ENCODE data around the gene GPT2.

GRCh38 chr16:46898006-46898405, 13.8 kb downstream of the GPT2 start:
- TF ChIP-seq ZFP3 (CRISPR knock-in tag; IDR thresholded peaks at IDR 0.05) (no peak), PATZ1 (CRISPR knock-in tag; IDR thresholded peaks at IDR 0.05; ENCODE audit: borderline replicate concordance) (no peak), ZFP30 (CRISPR knock-in tag; IDR thresholded peaks at IDR 0.05) (no peak), POU6F1 (CRISPR knock-in tag; IDR thresholded peaks at IDR 0.05; ENCODE audit: borderline replicate concordance, low read depth) (no peak), CSDC2 (CRISPR knock-in tag; IDR thresholded peaks at IDR 0.05) (no peak), SNAI2 (CRISPR knock-in tag; IDR thresholded peaks at IDR 0.05) (no peak), OSR1 (CRISPR knock-in tag; IDR thresholded peaks at IDR 0.05) (no peak), TOX (CRISPR knock-in tag; IDR thresholded peaks at IDR 0.05; ENCODE audit: borderline replicate concordance) (no peak), ISL1 (CRISPR knock-in tag; IDR thresholded peaks at IDR 0.05) (no peak), ARNTL (CRISPR knock-in tag; IDR thresholded peaks at IDR 0.05; ENCODE audit: borderline replicate concordance, low read depth) (no peak)
- TF ChIP-seq, protein P1, sequence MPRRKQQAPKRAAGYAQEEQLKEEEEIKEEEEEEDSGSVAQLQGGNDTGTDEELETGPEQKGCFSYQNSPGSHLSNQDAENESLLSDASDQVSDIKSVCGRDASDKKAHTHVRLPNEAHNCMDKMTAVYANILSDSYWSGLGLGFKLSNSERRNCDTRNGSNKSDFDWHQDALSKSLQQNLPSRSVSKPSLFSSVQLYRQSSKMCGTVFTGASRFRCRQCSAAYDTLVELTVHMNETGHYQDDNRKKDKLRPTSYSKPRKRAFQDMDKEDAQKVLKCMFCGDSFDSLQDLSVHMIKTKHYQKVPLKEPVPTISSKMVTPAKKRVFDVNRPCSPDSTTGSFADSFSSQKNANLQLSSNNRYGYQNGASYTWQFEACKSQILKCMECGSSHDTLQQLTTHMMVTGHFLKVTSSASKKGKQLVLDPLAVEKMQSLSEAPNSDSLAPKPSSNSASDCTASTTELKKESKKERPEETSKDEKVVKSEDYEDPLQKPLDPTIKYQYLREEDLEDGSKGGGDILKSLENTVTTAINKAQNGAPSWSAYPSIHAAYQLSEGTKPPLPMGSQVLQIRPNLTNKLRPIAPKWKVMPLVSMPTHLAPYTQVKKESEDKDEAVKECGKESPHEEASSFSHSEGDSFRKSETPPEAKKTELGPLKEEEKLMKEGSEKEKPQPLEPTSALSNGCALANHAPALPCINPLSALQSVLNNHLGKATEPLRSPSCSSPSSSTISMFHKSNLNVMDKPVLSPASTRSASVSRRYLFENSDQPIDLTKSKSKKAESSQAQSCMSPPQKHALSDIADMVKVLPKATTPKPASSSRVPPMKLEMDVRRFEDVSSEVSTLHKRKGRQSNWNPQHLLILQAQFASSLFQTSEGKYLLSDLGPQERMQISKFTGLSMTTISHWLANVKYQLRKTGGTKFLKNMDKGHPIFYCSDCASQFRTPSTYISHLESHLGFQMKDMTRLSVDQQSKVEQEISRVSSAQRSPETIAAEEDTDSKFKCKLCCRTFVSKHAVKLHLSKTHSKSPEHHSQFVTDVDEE (CRISPR knock-in tag; IDR thresholded peaks at IDR 0.05) = no peak
- TF ChIP-seq, protein P2, sequence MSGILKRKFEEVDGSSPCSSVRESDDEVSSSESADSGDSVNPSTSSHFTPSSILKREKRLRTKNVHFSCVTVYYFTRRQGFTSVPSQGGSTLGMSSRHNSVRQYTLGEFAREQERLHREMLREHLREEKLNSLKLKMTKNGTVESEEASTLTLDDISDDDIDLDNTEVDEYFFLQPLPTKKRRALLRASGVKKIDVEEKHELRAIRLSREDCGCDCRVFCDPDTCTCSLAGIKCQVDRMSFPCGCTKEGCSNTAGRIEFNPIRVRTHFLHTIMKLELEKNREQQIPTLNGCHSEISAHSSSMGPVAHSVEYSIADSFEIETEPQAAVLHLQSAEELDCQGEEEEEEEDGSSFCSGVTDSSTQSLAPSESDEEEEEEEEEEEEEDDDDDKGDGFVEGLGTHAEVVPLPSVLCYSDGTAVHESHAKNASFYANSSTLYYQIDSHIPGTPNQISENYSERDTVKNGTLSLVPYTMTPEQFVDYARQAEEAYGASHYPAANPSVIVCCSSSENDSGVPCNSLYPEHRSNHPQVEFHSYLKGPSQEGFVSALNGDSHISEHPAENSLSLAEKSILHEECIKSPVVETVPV (CRISPR knock-in tag; IDR thresholded peaks at IDR 0.05) = no peak
